HepG2 (cell line): ENCODE results near the gene GTF2F2. TPM values are rescaled to one million over a fixed set of nuclear protein-coding genes. Genes with fewer than 3 reads are reported as not detected.

Source experiments
- ATAC-seq: fragments of 200-7000 bp; cut with Tn5 transposase; 3 replicates; pipeline ENCODE4 v1.9.1; 2020; ENCODE audit warnings: mild to moderate bottlenecking, moderate library complexity
- BruUV-seq: library from RNA; stranded (reverse); fragments of 400-500 nt; replicated peaks from 2 replicates; lab custom pipeline; 2021; lab: Mats Ljungman, UMichigan
- CTCF ChIA-PET: fragments of 300-600 bp; formaldehyde crosslinking; extraction: SDS; loops from one replicate; lab custom pipeline; 2021; ENCODE audit warnings: low total read pairs, inconsistent platforms, low intra/inter-chr PET ratio; lab: Yijun Ruan, JAX
- POLR2A ChIA-PET: fragments of 350-600 bp; sonication (Branson Sonifier 250); formaldehyde crosslinking; loops from one replicate; lab custom pipeline; 2020; ENCODE audit warnings: antibody characterized with exemption, inconsistent platforms; lab: Yijun Ruan, JAX
- DNase-seq: peaks from one replicate; pipeline ENCODE4 v3.0.0-alpha.2; 2015; ENCODE audit warnings: low spot score
- FAIRE-seq: peaks from 3 replicates; lab custom pipeline; 2011; peaks lifted over from hg19 to GRCh38; lab: Jason Lieb, UNC
- H2AFZ ChIP-seq: one replicate; pipeline ENCODE4 v1.6.1; 2011; ENCODE audit warnings: low read length, inconsistent platforms
- H3K27ac ChIP-seq: fragments of 300-600 bp; 3 replicates; pipeline ENCODE4 v1.8.0; 2011; ENCODE audit warnings: mixed run types, mild to moderate bottlenecking, mixed read lengths, low read length, inconsistent platforms; ENCODE audit not compliant: insufficient read depth; ENCODE audit errors: extremely low read length
- H3K27me3 ChIP-seq, 2 experiments: fragments of 200-600 bp in 1 of 2; 2 replicates in 1 of 2; 3 replicates in 1 of 2; pipeline versions ENCODE4 v1.6.0 to v1.8.0; 2011; ENCODE audit warnings: low read length in 2 of 2, mild to moderate bottlenecking in 2 of 2, moderate library complexity in 2 of 2, inconsistent platforms in 1 of 2; ENCODE audit not compliant: insufficient read depth in 2 of 2, control insufficient read depth in 1 of 2
- H3K36me3 ChIP-seq, 2 experiments: fragments of 200-600 bp in 1 of 2; replicated peaks in 1 of 2; 2 replicates in 1 of 2; 3 replicates in 1 of 2; pipeline versions ENCODE4 v1.5.1 to v1.8.0; 2011; ENCODE audit warnings: low read length in 2 of 2, inconsistent platforms in 1 of 2; ENCODE audit not compliant: insufficient read depth in 2 of 2, control insufficient read depth in 1 of 2
- H3K4me1 ChIP-seq: 2 replicates; pipeline ENCODE4 v1.5.1; 2012; ENCODE audit warnings: low read length, inconsistent platforms; ENCODE audit not compliant: insufficient read depth
- H3K4me2 ChIP-seq: 2 replicates; pipeline ENCODE4 v1.6.0; 2011; ENCODE audit warnings: low read depth, low read length, inconsistent platforms
- H3K4me3 ChIP-seq, 3 experiments: fragments of 200-600 bp in 1 of 3; sonication (generic), shearing (Covaris generic) in 1 of 3; replicated peaks in 1 of 3; 2 replicates each; pipeline ENCODE4 v1.5.1; 2011 to 2016; ENCODE audit warnings: low read length in 3 of 3, inconsistent platforms in 2 of 3, low read depth in 2 of 3, mild to moderate bottlenecking in 2 of 3, control low read depth in 1 of 3, mixed read lengths in 1 of 3; ENCODE audit not compliant: insufficient read depth in 1 of 3
- H3K79me2 ChIP-seq: one replicate; pipeline ENCODE4 v1.6.1; 2011; ENCODE audit warnings: low read length, inconsistent platforms; ENCODE audit not compliant: insufficient read depth
- H3K9ac ChIP-seq: 2 replicates; pipeline ENCODE4 v1.6.0; 2011; ENCODE audit warnings: mild to moderate bottlenecking, low read depth, low read length, inconsistent platforms; ENCODE audit not compliant: insufficient read depth
- H3K9me3 ChIP-seq: 2 replicates; pipeline ENCODE4 v1.5.1; 2012; ENCODE audit warnings: mild to moderate bottlenecking, low read length
- H4K20me1 ChIP-seq: 2 replicates; pipeline ENCODE4 v1.6.0; 2011; ENCODE audit warnings: inconsistent platforms, mild to moderate bottlenecking, low read length, moderate library complexity; ENCODE audit not compliant: insufficient read depth
- AGO2 ChIP-seq: fragments of 200-400 bp; formaldehyde crosslinking; optimal IDR thresholded peaks from 2 replicates; pipeline ENCODE3; 2017; ENCODE audit warnings: mild to moderate bottlenecking, low read depth, low read length, moderate library complexity
- HOXA9 ChIP-seq: sonication (generic); formaldehyde crosslinking; IDR thresholded peaks from 2 replicates; pipeline ENCODE4 v1.8.1; 2022; ENCODE audit warnings: missing genetic modification reagents, mild to moderate bottlenecking, moderate library complexity, borderline replicate concordance
- KAT7 ChIP-seq: IDR thresholded peaks from 2 replicates; pipeline ENCODE4 v1.6.1; 2018; ENCODE audit warnings: borderline replicate concordance, missing compliant biosample characterization
- POLR2A ChIP-seq, 2 experiments: IDR thresholded peaks; 2 replicates each; pipeline ENCODE4 v1.6.1; 2011; ENCODE audit warnings: low read depth in 2 of 2, low read length in 2 of 2, mild to moderate bottlenecking in 1 of 2, moderate library complexity in 1 of 2; ENCODE audit not compliant: insufficient read depth in 1 of 2
- POLR2AphosphoS5 ChIP-seq: IDR thresholded peaks from 2 replicates; pipeline ENCODE4 v1.6.1; 2012; ENCODE audit warnings: low read depth, low read length
- RBM22 ChIP-seq: fragments of 200-400 bp; formaldehyde crosslinking; optimal IDR thresholded peaks from 2 replicates; pipeline ENCODE3; 2017; ENCODE audit warnings: mild to moderate bottlenecking, low read length, moderate library complexity
- ZNF501 ChIP-seq: sonication (generic); formaldehyde crosslinking; IDR thresholded peaks from 2 replicates; pipeline ENCODE4 v1.5.1; 2020; ENCODE audit warnings: mild to moderate bottlenecking, moderate library complexity, missing genetic modification reagents
- WGBS: methylation state at CpG from one replicate; pipeline ENCODE4 v1.1.6; 2017; ENCODE audit warnings: low lambda C conversion rate; 5-methylcytosine and 5-hydroxymethylcytosine counted together
- in situ Hi-C: cut with HindIII; loops from 2 replicates; pipeline ENCODE4 v1.10.0; 2017; ENCODE audit warnings: low pct_unique_long_range_greater_than_20kb; ENCODE audit not compliant: extremely low pct_ligation_motif_present
- intact Hi-C: fragments of 100-400 bp; cut with micrococcal nuclease; formaldehyde crosslinking; loops from one replicate; pipeline ENCODE4 v1.10.0; 2022; ENCODE audit not compliant: unreplicated experiment
- polyA plus RNA-seq, 8 experiments: library from polyadenylated mRNA; depleted of rRNA in 3 of 8; stranded (reverse) in 7 of 8; unstranded in 1 of 8; fragments of >200 nt; fragmentation: Illumina TruSeq in 4 of 8; extraction: Trizol in 4 of 8; gene quantifications; 2 replicates each; pipeline versions ENCODE4 v1.2.1 to v1.2.3, GENCODE V29; 2011 to 2016; ENCODE audit warnings: low read depth in 4 of 8, missing spikeins in 1 of 8, mixed read lengths in 1 of 8; ENCODE audit not compliant: insufficient read depth in 1 of 8
- total RNA-seq, 5 experiments: library from RNA; depleted of rRNA; stranded (reverse); fragments of >200 nt; fragmentation: Illumina TruSeq; extraction: Trizol; gene quantifications; 2 replicates each; pipeline ENCODE4 v1.2.3, GENCODE V29; 2016; ENCODE audit warnings: low read depth in 1 of 5
- TF ChIP-seq, protein P1 (sequence below): sonication (generic); formaldehyde crosslinking; IDR thresholded peaks from 2 replicates; pipeline ENCODE4 v1.5.0; 2020; ENCODE audit warnings: missing genetic modification reagents

The GTF2F2 gene
- total and polyA plus RNA-seq, 2 of the 13 experiments (the other 11 are each of a cell fraction or from before 2014, with no cell fraction given), result 10.6 to 32.8 TPM

DNA sequence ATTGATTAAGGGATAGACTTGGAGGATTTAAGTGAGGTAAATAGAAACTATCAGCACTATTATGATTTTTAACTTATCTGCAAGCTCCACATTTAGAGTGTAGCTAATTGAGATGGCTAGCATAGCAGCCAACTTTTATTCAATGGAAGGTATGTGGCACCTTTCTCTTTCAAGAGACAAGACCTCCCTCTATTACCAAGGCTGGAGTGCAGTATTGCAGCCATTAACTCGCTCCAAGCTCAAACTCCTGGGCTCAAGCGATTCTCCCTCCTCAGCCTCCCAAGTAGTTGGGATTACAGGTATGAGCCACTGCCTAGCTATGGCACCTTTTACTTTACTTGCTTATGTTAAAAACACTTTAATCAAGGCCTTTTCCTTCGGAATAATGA, 212.5 kb downstream of the GTF2F2 start:
- Histone ChIP-seq H3K4me2 (no peak overlapping the region), H3K4me3 (no peak overlapping the region), H3K79me2 (peaks cover 3% of the 10 kb centered on the region), H4K20me1 (peaks cover 35% of the 10 kb centered on the region), H3K9ac (no peak overlapping the region), H3K36me3 (peaks cover 7 to 22% of the 10 kb centered on the region in 2 experiments), H3K27me3 (no peaks in the 10 kb centered on the region), H3K9me3 (no peaks in the 10 kb centered on the region), H3K27ac (no peak overlapping the region), H2AFZ (no peak overlapping the region), H3K4me1 (peaks cover 93% of the 10 kb centered on the region)
- ChIA-PET CTCF (no interaction called here), POLR2A (interaction anchor here (1.2 to 7.2 kb wide), 2 partner anchors 8 to 12 kb away, joined by 3 to 73 read pairs; partner anchors contain the start of gene TPT1)
- TF ChIP-seq HOXA9 (no peak), ZNF501 (CRISPR knock-in tag) (no peak), KAT7 (CRISPR knock-in tag) (no peak), AGO2 (peak; percentile 4), POLR2AphosphoS5 (peak; percentile 22; the same call in 1 of the 2 replicates), RBM22 (peak; percentile 39), POLR2A (IDR thresholded peaks at IDR 0.05; ENCODE audit: insufficient read depth in 1 of 2, low read depth in 2 of 2, low read length in 2 of 2) (peak in 1 of 2 experiments; percentile 31; a peak in 1 of 4 replicates)
- TF ChIP-seq, protein P1, sequence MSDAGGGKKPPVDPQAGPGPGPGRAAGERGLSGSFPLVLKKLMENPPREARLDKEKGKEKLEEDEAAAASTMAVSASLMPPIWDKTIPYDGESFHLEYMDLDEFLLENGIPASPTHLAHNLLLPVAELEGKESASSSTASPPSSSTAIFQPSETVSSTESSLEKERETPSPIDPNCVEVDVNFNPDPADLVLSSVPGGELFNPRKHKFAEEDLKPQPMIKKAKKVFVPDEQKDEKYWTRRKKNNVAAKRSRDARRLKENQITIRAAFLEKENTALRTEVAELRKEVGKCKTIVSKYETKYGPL (CRISPR knock-in tag), result no peak
- no TSS peak for BruUV-seq
- in situ Hi-C loops, result no loop called here
- intact Hi-C loops, result no loop called here
- WGBS, result 98% methylated on average over 3 of the region's 3 CpGs
- DNase-seq (no peak), ATAC-seq (peak; percentile 1; the same call in 1 of the 3 replicates), FAIRE-seq (no peak)
